WI38 (cell line): ENCODE measurements around the gene ANKRD34A.

ENCODE experiments used
- H3K4me3 ChIP-seq: 2 replicates; pipeline ENCODE4 v1.5.1; 2011; ENCODE audit warnings: low read depth, mild to moderate bottlenecking, control low read depth, low read length
- CTCF ChIP-seq: IDR thresholded peaks from 2 replicates; pipeline ENCODE4 v1.5.1; 2012; ENCODE audit warnings: low read depth, mild to moderate bottlenecking, control low read depth, low read length

Gene ANKRD34A

GRCh38 chr1:145912128-145912641, 52.2 kb downstream of the ANKRD34A start:
- no peak for TF ChIP-seq CTCF
- no peak overlapping the region for H3K4me3 ChIP-seq
